Trophoblast cell (in vitro differentiated cells and primary cell): Measurements from ENCODE around the gene RAB5B.
A peak's percentile ranks its signal among the peaks of the same experiment; 100 is the strongest.

Source experiments
- DNase-seq, 2 donors: peaks; one replicate each; pipeline ENCODE4 v3.0.0-alpha.2; 2016
- H2AFZ ChIP-seq: 2 replicates; pipeline ENCODE4 v1.6.1; 2013; ENCODE audit warnings: low read length, moderate library complexity, mild to moderate bottlenecking; ENCODE audit not compliant: insufficient read depth, poor library complexity
- H2AK5ac ChIP-seq: 2 replicates; pipeline ENCODE4 v1.6.1; 2013; ENCODE audit warnings: mild to moderate bottlenecking, low read length
- H2BK120ac ChIP-seq: 2 replicates; pipeline ENCODE4 v1.6.1; 2013; ENCODE audit warnings: low read length, mild to moderate bottlenecking, moderate library complexity; ENCODE audit not compliant: insufficient read depth, poor library complexity
- H2BK12ac ChIP-seq: 2 replicates; pipeline ENCODE4 v1.6.1; 2013; ENCODE audit warnings: mild to moderate bottlenecking, low read length, moderate library complexity
- H2BK5ac ChIP-seq: 2 replicates; pipeline ENCODE4 v1.6.1; 2013; ENCODE audit warnings: low read length, low read depth, moderate library complexity, mild to moderate bottlenecking; ENCODE audit not compliant: poor library complexity
- H3K14ac ChIP-seq: 2 replicates; pipeline ENCODE4 v1.6.1; 2013; ENCODE audit warnings: mild to moderate bottlenecking, low read length
- H3K18ac ChIP-seq: 2 replicates; pipeline ENCODE4 v1.6.1; 2013; ENCODE audit warnings: mild to moderate bottlenecking, low read length
- H3K23ac ChIP-seq: 2 replicates; pipeline ENCODE4 v1.6.1; 2013; ENCODE audit warnings: low read length
- H3K27ac ChIP-seq: 2 replicates; pipeline ENCODE4 v1.5.1; 2013; ENCODE audit warnings: low read depth, mild to moderate bottlenecking, inconsistent platforms, low read length, moderate library complexity
- H3K27me3 ChIP-seq: 2 replicates; pipeline ENCODE4 v1.6.1; 2013; ENCODE audit warnings: inconsistent platforms, mild to moderate bottlenecking, low read length, moderate library complexity; ENCODE audit not compliant: insufficient read depth
- H3K36me3 ChIP-seq, 2 experiments: 1 replicate in 1 of 2; 2 replicates in 1 of 2; pipeline ENCODE4 v1.6.1; 2013; ENCODE audit warnings: low read length in 2 of 2, mild to moderate bottlenecking in 2 of 2, moderate library complexity in 1 of 2; ENCODE audit not compliant: insufficient read depth in 2 of 2, control insufficient read depth in 1 of 2
- H3K4ac ChIP-seq: 2 replicates; pipeline ENCODE4 v1.6.1; 2013; ENCODE audit warnings: low read depth, mild to moderate bottlenecking, low read length, moderate library complexity
- H3K4me1 ChIP-seq, 2 experiments: 1 replicate in 1 of 2; 2 replicates in 1 of 2; pipeline ENCODE4 v1.6.1; 2013; ENCODE audit warnings: low read length in 2 of 2, mild to moderate bottlenecking in 2 of 2, moderate library complexity in 1 of 2; ENCODE audit not compliant: insufficient read depth in 2 of 2, control insufficient read depth in 1 of 2
- H3K4me2 ChIP-seq: 2 replicates; pipeline ENCODE4 v1.6.1; 2013; ENCODE audit warnings: inconsistent platforms, mild to moderate bottlenecking, low read length, moderate library complexity
- H3K4me3 ChIP-seq: 2 replicates; pipeline ENCODE4 v1.5.1; 2013; ENCODE audit warnings: mild to moderate bottlenecking, low read depth, low read length, inconsistent platforms
- H3K79me1 ChIP-seq: one replicate; pipeline ENCODE4 v1.6.1; 2013; ENCODE audit warnings: low read length
- H3K79me2 ChIP-seq: 2 replicates; pipeline ENCODE4 v1.6.1; 2013; ENCODE audit warnings: low read length, mild to moderate bottlenecking; ENCODE audit not compliant: control insufficient read depth, insufficient read depth, poor library complexity
- H3K9ac ChIP-seq: 2 replicates; pipeline ENCODE4 v1.6.1; 2013; ENCODE audit warnings: mild to moderate bottlenecking, low read length
- H3K9me3 ChIP-seq: 2 replicates; pipeline ENCODE4 v1.6.1; 2013; ENCODE audit warnings: low read depth, mild to moderate bottlenecking, control low read depth, inconsistent platforms, low read length; ENCODE audit not compliant: insufficient read depth
- H4K12ac ChIP-seq: 2 replicates; pipeline ENCODE4 v1.6.1; 2013; ENCODE audit warnings: low read depth, mild to moderate bottlenecking, low read length, moderate library complexity
- H4K8ac ChIP-seq: 2 replicates; pipeline ENCODE4 v1.6.1; 2013; ENCODE audit warnings: low read depth, mild to moderate bottlenecking, low read length, moderate library complexity
- H4K91ac ChIP-seq: one replicate; pipeline ENCODE4 v1.6.1; 2013; ENCODE audit warnings: low read depth, mild to moderate bottlenecking, low read length, moderate library complexity
- WGBS: extraction: QIAGEN DNeasy Blood & Tissue Kit; methylation state at CpG from one replicate; pipeline ENCODE4 v1.1.7; 2013; ENCODE audit warnings: missing lambda C conversion rate; ENCODE audit not compliant: insufficient read length, insufficient coverage; ENCODE audit errors: extremely low coverage; 5-methylcytosine and 5-hydroxymethylcytosine counted together

Gene RAB5B

GRCh38 chr12:55969356-55969755 lies 4.5 kb upstream of the RAB5B start:
- no peak for DNase-seq
- Histone ChIP-seq H4K8ac (no peak overlapping the region), H3K36me3 (peaks cover 17 to 26% of the 10 kb centered on the region in 2 experiments), H3K4me2 (no peak overlapping the region), H3K4ac (no peak overlapping the region), H3K9me3 (no peaks in the 10 kb centered on the region), H2AK5ac (no peak overlapping the region), H2BK5ac (no peak overlapping the region), H2BK120ac (no peak overlapping the region), H3K18ac (peak overlapping the region; percentile 35), H4K12ac (no peak overlapping the region), H4K91ac (no peak overlapping the region), H3K9ac (no peak overlapping the region), H3K27me3 (no peaks in the 10 kb centered on the region), H2AFZ (no peak overlapping the region), H3K79me1 (peaks cover 24% of the 10 kb centered on the region), H3K79me2 (peaks cover 23% of the 10 kb centered on the region), H3K27ac (no peak overlapping the region), H3K4me1 (peaks cover 23 to 35% of the 10 kb centered on the region in 2 experiments), H3K14ac (no peak overlapping the region), H3K23ac (no peak overlapping the region), H2BK12ac (no peak overlapping the region), H3K4me3 (no peak overlapping the region)
- no CpG with 5 or more reads among the region's 4 CpGs for WGBS

GRCh38 chr12:55970775-55971174 lies 3.1 kb upstream of the RAB5B start:
- DNase-seq, result no peak
- Histone ChIP-seq H4K91ac (peak overlapping the region; percentile 20), H3K4me2 (no peak overlapping the region), H3K23ac (no peak overlapping the region), H2AFZ (no peak overlapping the region), H4K8ac (no peak overlapping the region), H3K9ac (no peak overlapping the region), H3K79me2 (peaks cover 28% of the 10 kb centered on the region), H4K12ac (no peak overlapping the region), H3K9me3 (no peaks in the 10 kb centered on the region), H2BK120ac (no peak overlapping the region), H2BK5ac (no peak overlapping the region), H3K79me1 (peaks cover 24% of the 10 kb centered on the region), H3K36me3 (peaks cover 17 to 26% of the 10 kb centered on the region in 2 experiments), H3K27ac (peak overlapping the region; percentile 66), H3K14ac (no peak overlapping the region), H2AK5ac (no peak overlapping the region), H3K27me3 (no peaks in the 10 kb centered on the region), H2BK12ac (no peak overlapping the region), H3K4me3 (no peak overlapping the region), H3K18ac (no peak overlapping the region), H3K4me1 (peaks cover 21 to 31% of the 10 kb centered on the region in 2 experiments), H3K4ac (no peak overlapping the region)
- no CpG with 5 or more reads among the region's 7 CpGs for WGBS

- Histone ChIP-seq H3K27ac (peak overlapping the region; percentile 76), H3K79me2 (peaks cover 24% of the 10 kb centered on the region), H3K18ac (no peak overlapping the region), H3K9ac (no peak overlapping the region), H4K8ac (no peak overlapping the region), H3K27me3 (no peaks in the 10 kb centered on the region), H2AK5ac (no peak overlapping the region), H3K36me3 (peaks cover 17 to 26% of the 10 kb centered on the region in 2 experiments), H2AFZ (no peak overlapping the region), H2BK120ac (no peak overlapping the region), H3K4me2 (peak overlapping the region; percentile 44), H3K4me3 (no peak overlapping the region), H3K23ac (no peak overlapping the region), H4K12ac (no peak overlapping the region), H3K14ac (no peak overlapping the region), H3K4me1 (peaks cover 16 to 26% of the 10 kb centered on the region in 2 experiments), H4K91ac (no peak overlapping the region), H3K4ac (no peak overlapping the region), H3K9me3 (no peaks in the 10 kb centered on the region), H2BK5ac (no peak overlapping the region), H3K79me1 (peaks cover 14% of the 10 kb centered on the region), H2BK12ac (no peak overlapping the region)
- WGBS, result no CpG with 5 or more reads among the region's 3 CpGs
- peak; percentile 86 to 95 for DNase-seq
Measured at GRCh38 chr12:55972042-55972441, 1.8 kb upstream of the RAB5B start.

- H2BK5ac ChIP-seq, result peak overlapping the region; percentile 42
- no peak overlapping the region for H2AFZ ChIP-seq
- H3K18ac ChIP-seq, result no peak overlapping the region
- H3K14ac ChIP-seq, result no peak overlapping the region
- peak overlapping the region; percentile 1 for H4K8ac ChIP-seq
- no peak overlapping the region for H3K9ac ChIP-seq
- no peak overlapping the region for H3K23ac ChIP-seq
- no peak overlapping the region for H2BK120ac ChIP-seq
- H3K4me2 ChIP-seq, result peak overlapping the region; percentile 75
- no peaks in the 10 kb centered on the region for H3K27me3 ChIP-seq
- DNase-seq, result no peak
- H3K27ac ChIP-seq, result peak overlapping the region; percentile 76
- no peaks in the 10 kb centered on the region for H3K9me3 ChIP-seq
- no peak overlapping the region for H3K4ac ChIP-seq
- no peak overlapping the region for H4K12ac ChIP-seq
- peaks cover 20% of the 10 kb centered on the region for H3K79me2 ChIP-seq
- no peak overlapping the region for H3K4me3 ChIP-seq
- H3K79me1 ChIP-seq, result peaks cover 10% of the 10 kb centered on the region
- WGBS, result no CpG with 5 or more reads among the region's 1 CpG
- peaks cover 16 to 26% of the 10 kb centered on the region in 2 experiments for H3K4me1 ChIP-seq
- no peak overlapping the region for H2BK12ac ChIP-seq
- H2AK5ac ChIP-seq, result no peak overlapping the region
- H3K36me3 ChIP-seq, result peaks cover 17 to 26% of the 10 kb centered on the region in 2 experiments
- H4K91ac ChIP-seq, result peak overlapping the region; percentile 3
Measured at GRCh38 chr12:55972456-55972855, 1.4 kb upstream of the RAB5B start.
